Measurements from ENCODE around the gene ALDH1A2.
A peak's percentile ranks its signal among the peaks of the same experiment; 100 is the strongest.

The ALDH1A2 gene

GRCh38 chr15:58053315-58054153, 12.0 kb downstream of the ALDH1A2 start (continued):
- TF ChIP-seq ZNF518A (tag by site-specific recombination; conservative IDR thresholded peaks at IDR 0.05; ENCODE audit: low read depth) (no peak), PRDM6 (tag by site-specific recombination; IDR thresholded peaks at IDR 0.05) (peak; percentile 97), ZNF585B (tag by site-specific recombination; IDR thresholded peaks at IDR 0.05) (no peak), YY1 (tag by site-specific recombination; IDR thresholded peaks at IDR 0.05) (peak; percentile 49; the same call in 1 of the 2 replicates), FEZF1 (tag by site-specific recombination; IDR thresholded peaks at IDR 0.05) (peak; percentile 98), ZNF571 (tag by site-specific recombination; IDR thresholded peaks at IDR 0.05) (no peak), ZNF76 (tag by site-specific recombination; IDR thresholded peaks at IDR 0.05; ENCODE audit: borderline replicate concordance, low read depth) (peak; percentile 34; the same call in 1 of the 2 replicates), ZNF768 (tag by site-specific recombination; IDR thresholded peaks at IDR 0.05) (no peak), KLF8 (tag by site-specific recombination; IDR thresholded peaks at IDR 0.05) (peak; percentile 78), TSHZ1 (tag by site-specific recombination; IDR thresholded peaks at IDR 0.05; ENCODE audit: borderline replicate concordance) (peak; percentile 82), ZSCAN23 (tag by site-specific recombination; IDR thresholded peaks at IDR 0.05) (peak; percentile 49), ZNF580 (tag by site-specific recombination; IDR thresholded peaks at IDR 0.05) (peak; percentile 92), ZNF664 (tag by site-specific recombination; IDR thresholded peaks at IDR 0.05) (peak; percentile 33; the same call in 1 of the 2 replicates), ZNF157 (tag by site-specific recombination; IDR thresholded peaks at IDR 0.05) (no peak), ZNF341 (tag by site-specific recombination; IDR thresholded peaks at IDR 0.05; ENCODE audit: low read depth) (peak; percentile 64; the same call in 1 of the 2 replicates), ZNF248 (tag by site-specific recombination; IDR thresholded peaks at IDR 0.05) (no peak), ZBTB10 (tag by site-specific recombination; IDR thresholded peaks at IDR 0.05) (no peak), ZNF513 (tag by site-specific recombination; IDR thresholded peaks at IDR 0.05) (no peak), ZNF544 (tag by site-specific recombination; IDR thresholded peaks at IDR 0.05) (no peak), SP2 (tag by site-specific recombination; IDR thresholded peaks at IDR 0.05) (no peak; the same call in 1 of the 2 replicates), ZFP69B (tag by site-specific recombination; IDR thresholded peaks at IDR 0.05) (no peak), ZBTB44 (tag by site-specific recombination; IDR thresholded peaks at IDR 0.05) (peak; percentile 85)
